Coronary artery (tissue), 2 donors: Measurements from ENCODE around the gene TGFBR3.
A peak's percentile ranks its signal among the peaks of the same experiment; 100 is the strongest.

Experiments
- DNase-seq: peaks from one replicate; pipeline ENCODE4 v3.0.0-alpha.2; 2017; ENCODE audit warnings: low spot score
- H3K27ac ChIP-seq, 2 donors: fragments of 200-600 bp; sonication (generic); one replicate each; pipeline ENCODE4 v1.5.1; 2016 to 2019
- H3K4me3 ChIP-seq: fragments of 200-600 bp; sonication (generic); 2 replicates; pipeline ENCODE4 v1.5.1; 2016; ENCODE audit warnings: mild to moderate bottlenecking, moderate library complexity
- CTCF ChIP-seq: fragments of 200-600 bp; sonication (generic); IDR thresholded peaks from one replicate; pipeline ENCODE4 v1.5.1; 2019; ENCODE audit warnings: antibody characterized with exemption

Gene TGFBR3

GRCh38 chr1:91783423-91784170, 102.4 kb downstream of the TGFBR3 start:
- no peak overlapping the region for H3K4me3 ChIP-seq
- no peak for DNase-seq
- no peak for TF ChIP-seq CTCF
- peak overlapping the region; percentile 67 to 76 for H3K27ac ChIP-seq

GRCh38 chr1:91781901-91782622, 103.9 kb downstream of the TGFBR3 start:
- DNase-seq = no peak
- Histone ChIP-seq H3K27ac (peak overlapping the region; percentile 67 to 76), H3K4me3 (no peak overlapping the region)
- no peak for TF ChIP-seq CTCF

GRCh38 chr1:91781371-91781825, 104.6 kb downstream of the TGFBR3 start:
- Histone ChIP-seq H3K27ac (peak overlapping the region; percentile 67 to 76), H3K4me3 (no peak overlapping the region)
- no peak for DNase-seq
- no peak for TF ChIP-seq CTCF

GRCh38 chr1:91779548-91780021, 106.4 kb downstream of the TGFBR3 start:
- peak overlapping the region in 1 of 2 donors; percentile 19 for H3K27ac ChIP-seq
- H3K4me3 ChIP-seq = no peak overlapping the region
- no peak for DNase-seq
- no peak for TF ChIP-seq CTCF

- no peak for TF ChIP-seq CTCF
- H3K4me3 ChIP-seq = no peak overlapping the region
- H3K27ac ChIP-seq = no peak overlapping the region
- DNase-seq = no peak
Measured at GRCh38 chr1:91778964-91779363, 107.0 kb downstream of the TGFBR3 start.

- H3K27ac ChIP-seq = no peak overlapping the region
- H3K4me3 ChIP-seq = no peak overlapping the region
- DNase-seq = no peak
- no peak for TF ChIP-seq CTCF
Measured at GRCh38 chr1:91777630-91778300, 108.2 kb downstream of the TGFBR3 start.
